ENCODE measurements around the gene APBA1.

DNA sequence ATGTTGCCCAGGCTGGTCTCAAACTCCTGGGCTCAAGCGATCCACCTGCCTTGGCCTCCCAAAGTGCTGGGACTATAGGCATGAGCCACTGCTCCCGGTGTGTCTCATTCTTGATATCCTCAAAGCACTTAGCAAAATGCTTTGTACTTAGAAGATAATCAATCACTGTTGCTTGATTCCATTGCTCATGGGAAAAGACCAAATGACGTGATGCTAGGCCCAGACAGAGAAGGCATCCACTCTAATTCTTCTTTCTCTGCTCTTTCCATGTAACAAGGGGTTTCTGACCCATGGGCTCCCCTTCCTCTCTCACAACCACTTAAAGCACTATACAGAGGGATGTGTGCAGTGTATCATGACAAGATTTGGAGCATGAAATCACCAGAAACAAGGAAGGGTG is 83.0 kb downstream of the APBA1 start:
- no peak for TF ChIP-seq CTCF (IDR thresholded peaks at IDR 0.05)
- TF ChIP-seq POLR2A (IDR thresholded peaks at IDR 0.05), result no peak
